GM12878 (cell line): ENCODE results near the gene VPS8.

Experiments
- CEBPB ChIP-seq, 2 experiments: fragments of 150-350 bp in 1 of 2; IDR thresholded peaks; 2 replicates each; pipeline ENCODE4 v1.6.1; 2012 to 2014; ENCODE audit warnings: low read depth in 2 of 2, low read length in 2 of 2, borderline replicate concordance in 1 of 2, inconsistent platforms in 1 of 2
- CHD4 ChIP-seq: fragments of 200-600 bp; sonication (generic); IDR thresholded peaks from 2 replicates; pipeline ENCODE4 v1.6.1; 2016; ENCODE audit warnings: mild to moderate bottlenecking
- CTCF ChIP-seq, 3 experiments: IDR thresholded peaks in 2 of 3; conservative IDR thresholded peaks in 1 of 3; 2 replicates each; pipeline ENCODE4 v1.5.1; 2011; ENCODE audit warnings: low read depth in 3 of 3, low read length in 3 of 3, mild to moderate bottlenecking in 3 of 3, control low read depth in 2 of 3, moderate library complexity in 2 of 3, inconsistent platforms in 1 of 3, mixed read lengths in 1 of 3; ENCODE audit not compliant: control insufficient read depth in 2 of 3, insufficient read depth in 1 of 3; ENCODE audit errors: extremely low read depth in 1 of 3
- ETV6 ChIP-seq, 2 experiments: fragments of 450-650 bp in 1 of 2; IDR thresholded peaks in 1 of 2; conservative IDR thresholded peaks in 1 of 2; 2 replicates each; pipeline ENCODE4 v1.6.1; 2014; ENCODE audit warnings: antibody characterized with exemption in 1 of 2, borderline replicate concordance in 1 of 2, low read depth in 1 of 2, mild to moderate bottlenecking in 1 of 2, moderate library complexity in 1 of 2
- PAX8 ChIP-seq: fragments of 450-650 bp; IDR thresholded peaks from 2 replicates; pipeline ENCODE4 v1.6.1; 2017; ENCODE audit warnings: mild to moderate bottlenecking, moderate library complexity
- POLR2A ChIP-seq: IDR thresholded peaks from 2 replicates; pipeline ENCODE4 v1.6.1; 2011; ENCODE audit warnings: low read depth, mild to moderate bottlenecking, low read length
- YY1 ChIP-seq: IDR thresholded peaks from 2 replicates; pipeline ENCODE4 v1.6.1; 2011; ENCODE audit warnings: low read depth, mild to moderate bottlenecking, low read length

GRCh38 chr3:184773283-184774186 is 38.4 kb upstream of the VPS8 start:
- TF ChIP-seq CTCF (IDR thresholded peaks at IDR 0.05 in 2 of 3, conservative IDR thresholded peaks at IDR 0.05 in 1 of 3; ENCODE audit: control insufficient read depth in 2 of 3, extremely low read depth in 1 of 3, insufficient read depth in 1 of 3, low read depth in 3 of 3, low read length in 3 of 3): no peak
- TF ChIP-seq PAX8: no peak
- TF ChIP-seq ETV6 (conservative IDR thresholded peaks at IDR 0.05 in 1 of 2, IDR thresholded peaks at IDR 0.05 in 1 of 2; ENCODE audit: borderline replicate concordance in 1 of 2, low read depth in 1 of 2): no peak
- TF ChIP-seq CHD4: no peak
- TF ChIP-seq YY1: no peak
- TF ChIP-seq POLR2A: no peak
- TF ChIP-seq CEBPB (IDR thresholded peaks at IDR 0.05; ENCODE audit: borderline replicate concordance in 1 of 2, low read depth in 2 of 2, low read length in 2 of 2): no peak
